Measurements from ENCODE around the gene C1R. TPM values are rescaled to one million over a fixed set of nuclear protein-coding genes. Genes with fewer than 3 reads are reported as not detected.
A peak's percentile ranks its signal among the peaks of the same experiment; 100 is the strongest.

C1R gene
- total RNA-seq, 4 donors from 2014 or later: 571 to 1,080 (median 751) TPM

DNA sequence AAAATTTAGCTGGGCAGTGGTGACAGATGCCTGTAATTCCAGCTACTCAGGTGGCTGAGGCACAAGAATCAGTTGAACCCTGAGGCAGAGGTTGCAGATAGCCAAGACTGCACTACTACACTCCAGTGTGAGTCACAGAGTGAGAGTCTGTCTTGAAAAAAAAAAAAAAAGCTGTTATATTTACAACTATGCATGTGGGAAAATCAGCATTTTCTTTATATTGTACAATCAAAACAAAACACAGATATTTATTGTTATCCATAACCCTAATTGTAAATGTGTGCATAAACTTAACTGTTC, 12.5 kb downstream of the C1R start:
- TF ChIP-seq CTCF (IDR thresholded peaks at IDR 0.05): no peak
- DNase-seq (ENCODE audit: low spot score) (no peak), ATAC-seq (ENCODE audit: low FRiP score) (peak; percentile 79)

DNA sequence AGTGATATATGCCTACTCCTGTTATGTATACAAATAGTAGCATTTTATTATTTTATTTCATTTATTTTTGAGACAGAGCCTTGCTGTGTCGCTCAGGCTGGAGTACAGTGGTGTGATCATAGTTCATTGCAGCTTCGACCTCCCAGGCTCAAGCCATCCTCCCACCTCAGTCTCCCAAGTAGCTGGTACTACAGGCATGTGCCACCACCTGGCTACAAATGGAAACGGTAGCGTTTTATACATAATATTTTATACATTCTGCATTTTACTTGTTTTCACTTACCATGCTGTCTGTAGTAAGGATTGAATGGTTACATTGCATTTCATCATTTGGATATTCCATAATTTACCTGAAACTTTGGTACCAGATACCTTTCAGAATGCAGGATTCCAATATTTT, 14.1 kb downstream of the C1R start:
- no peak for TF ChIP-seq CTCF (IDR thresholded peaks at IDR 0.05)
- no peak for ATAC-seq (ENCODE audit: low FRiP score)
- no peak for DNase-seq (ENCODE audit: low spot score)

DNA sequence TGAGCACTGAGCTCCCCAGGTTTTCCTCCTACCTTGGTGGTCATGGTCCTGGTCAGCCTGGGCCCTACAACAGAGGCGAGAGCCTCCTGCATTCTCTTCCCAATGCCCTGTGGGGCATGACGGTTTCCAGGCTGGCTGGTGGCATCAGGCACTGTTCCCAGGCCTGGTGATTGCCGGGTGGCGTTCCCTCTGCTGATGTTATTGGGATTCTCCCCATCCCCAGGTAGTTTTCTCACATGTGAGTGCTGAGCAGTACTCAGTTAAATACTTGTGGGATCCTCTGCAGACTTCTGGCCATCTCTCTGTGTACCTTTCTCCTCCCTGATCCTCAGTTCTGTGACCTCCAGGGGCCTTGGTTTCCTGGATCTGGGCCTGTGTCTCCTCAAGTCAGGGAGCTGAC, 15.8 kb downstream of the C1R start:
- no peak for DNase-seq (ENCODE audit: low spot score)
- ATAC-seq (ENCODE audit: low FRiP score): no peak
- TF ChIP-seq CTCF (IDR thresholded peaks at IDR 0.05): no peak

DNA sequence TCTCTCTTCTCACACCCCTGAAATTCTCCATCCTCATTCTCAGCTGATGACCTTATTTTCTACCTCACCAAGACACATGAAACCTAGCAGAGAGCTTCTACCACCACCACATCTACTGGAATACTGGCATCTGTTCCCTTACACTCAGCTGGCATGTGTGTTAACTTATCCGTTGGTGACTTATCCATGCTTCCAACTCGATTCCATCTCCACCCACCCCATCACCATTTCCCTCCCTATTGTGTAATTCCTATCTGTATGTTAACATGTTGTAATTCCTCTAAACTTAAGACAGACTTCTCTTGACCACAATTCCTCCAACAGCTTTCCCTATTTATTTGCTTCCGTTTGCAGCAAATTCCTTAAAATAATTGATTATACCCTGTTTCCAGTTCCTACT, 16.3 kb downstream of the C1R start:
- ATAC-seq (ENCODE audit: low FRiP score) (peak; percentile 38), DNase-seq (ENCODE audit: low spot score) (no peak)
- no peak for TF ChIP-seq CTCF (IDR thresholded peaks at IDR 0.05)

DNA sequence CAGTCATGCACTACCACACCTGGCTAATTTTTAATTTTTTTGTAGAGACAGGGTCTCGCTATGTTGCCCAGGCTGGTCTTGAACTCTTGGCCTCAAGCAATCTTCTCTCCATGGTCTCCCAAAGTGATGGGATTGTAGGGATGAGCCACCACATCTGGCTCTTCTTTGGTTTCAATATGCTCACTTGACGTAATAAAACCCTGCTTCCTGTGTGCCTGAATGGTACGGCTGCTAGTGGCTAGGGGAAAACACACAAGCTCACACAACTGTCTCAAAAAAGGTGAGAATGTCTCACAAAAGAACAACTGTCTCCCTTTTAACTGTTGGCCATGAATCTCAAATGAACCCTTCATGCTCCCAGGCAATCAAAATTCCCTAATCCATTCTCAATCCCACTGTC, 16.7 kb downstream of the C1R start:
- no peak for TF ChIP-seq CTCF (IDR thresholded peaks at IDR 0.05)
- DNase-seq (ENCODE audit: low spot score) (no peak), ATAC-seq (ENCODE audit: low FRiP score) (no peak)

- ATAC-seq (ENCODE audit: low FRiP score) (no peak), DNase-seq (ENCODE audit: low spot score) (no peak)
- TF ChIP-seq CTCF (IDR thresholded peaks at IDR 0.05): no peak
Measured at GRCh38 chr12:7073946-7074345, 18.3 kb downstream of the C1R start.

DNA sequence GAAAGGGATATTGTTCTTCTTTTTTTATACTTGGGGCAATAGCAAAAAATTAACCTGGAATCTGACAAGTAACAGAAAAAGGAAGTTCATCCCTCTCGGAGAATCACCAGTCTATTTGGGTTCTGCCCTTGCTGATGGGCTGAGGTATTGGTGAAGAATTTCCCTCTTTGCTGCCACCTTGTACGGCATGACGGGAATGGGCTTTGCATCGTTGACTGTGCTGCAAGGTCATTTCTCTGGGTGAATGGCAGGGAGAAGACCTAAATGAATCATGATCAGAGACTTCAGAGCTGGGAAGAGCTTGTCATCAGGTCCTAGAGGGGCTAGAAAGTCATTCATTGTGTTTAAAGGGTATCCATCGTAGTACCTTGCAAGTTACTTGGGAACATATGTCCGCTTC, 19.7 kb downstream of the C1R start:
- no peak for DNase-seq (ENCODE audit: low spot score)
- no peak for ATAC-seq (ENCODE audit: low FRiP score)
- no peak for TF ChIP-seq CTCF (IDR thresholded peaks at IDR 0.05)
